SK-N-SH (cell line): ENCODE results near the gene CCDC178. TPM values are rescaled to one million over a fixed set of nuclear protein-coding genes. Genes with fewer than 3 reads are reported as not detected.

Experiments
- CTCF ChIA-PET: fragments of 300-600, 350-600 bp; formaldehyde crosslinking; extraction: SDS; loops from one replicate; lab custom pipeline; 2021; lab: Yijun Ruan, JAX
- POLR2A ChIA-PET: fragments of 350-600 bp; sonication (Branson Sonifier 250); formaldehyde crosslinking; extraction: SDS; loops from one replicate; lab custom pipeline; 2020; ENCODE audit warnings: antibody characterized with exemption, inconsistent platforms; lab: Yijun Ruan, JAX
- DNase-seq: peaks from one replicate; pipeline ENCODE4 v3.0.0; 2012
- H2AFZ ChIP-seq: fragments of 200-600 bp; sonication (generic); 2 replicates; pipeline ENCODE4 v1.8.1; 2016; ENCODE audit warnings: antibody characterized with exemption, mild to moderate bottlenecking, low read depth
- H3F3A ChIP-seq: fragments of 200-600 bp; sonication (generic); replicated peaks from 2 replicates; pipeline ENCODE3; 2016; ENCODE audit warnings: antibody characterized with exemption, mild to moderate bottlenecking; ENCODE audit not compliant: insufficient read depth
- H3K27ac ChIP-seq, 2 experiments: fragments of 200-500 bp in 1 of 2; fragments of 200-600 bp in 1 of 2; sonication (Bioruptor generic) in 1 of 2; sonication (generic), shearing (Covaris generic) in 1 of 2; 2 replicates each; pipeline versions ENCODE4 v1.5.1 to v1.6.1; 2014 to 2016; ENCODE audit warnings: low read depth in 2 of 2, inconsistent platforms in 1 of 2, low read length in 1 of 2, mild to moderate bottlenecking in 1 of 2, mixed read lengths in 1 of 2
- H3K27me3 ChIP-seq: fragments of 200-600 bp; sonication (generic), shearing (Covaris generic); 2 replicates; pipeline ENCODE4 v1.6.1; 2016; ENCODE audit warnings: mixed run types; ENCODE audit not compliant: insufficient read depth
- H3K36me3 ChIP-seq, 2 experiments: fragments of 200-500 bp in 1 of 2; fragments of 200-600 bp in 1 of 2; sonication (Bioruptor generic) in 1 of 2; sonication (generic) in 1 of 2; replicated peaks in 1 of 2; 2 replicates each; pipeline versions ENCODE3 to v1.5.1; 2014 to 2016; ENCODE audit warnings: low read length in 1 of 2, mild to moderate bottlenecking in 1 of 2; ENCODE audit not compliant: insufficient read depth in 2 of 2, control insufficient read depth in 1 of 2
- H3K4me1 ChIP-seq, 2 experiments: fragments of 200-500 bp in 1 of 2; fragments of 200-600 bp in 1 of 2; sonication (Bioruptor generic) in 1 of 2; sonication (generic), shearing (Covaris generic) in 1 of 2; 2 replicates each; pipeline versions ENCODE4 v1.5.1 to v1.6.1; 2014 to 2016; ENCODE audit warnings: low read depth in 1 of 2, low read length in 1 of 2, mixed run types in 1 of 2; ENCODE audit not compliant: insufficient read depth in 2 of 2, control insufficient read depth in 1 of 2
- H3K4me2 ChIP-seq: fragments of 200-600 bp; sonication (generic), shearing (Covaris generic); 2 replicates; pipeline ENCODE4 v1.6.1; 2017; ENCODE audit warnings: mixed run types
- H3K4me3 ChIP-seq, 2 experiments: fragments of 200-500 bp in 1 of 2; fragments of 200-600 bp in 1 of 2; sonication (Bioruptor generic) in 1 of 2; sonication (generic), shearing (Covaris generic) in 1 of 2; 2 replicates each; pipeline versions ENCODE4 v1.5.1 to v1.8.1; 2014 to 2016; ENCODE audit warnings: low read depth in 2 of 2, inconsistent platforms in 1 of 2, low read length in 1 of 2, mild to moderate bottlenecking in 1 of 2, mixed read lengths in 1 of 2, moderate library complexity in 1 of 2
- H3K79me2 ChIP-seq: fragments of 200-600 bp; sonication (generic); 2 replicates; pipeline ENCODE4 v1.8.1; 2017; ENCODE audit warnings: mild to moderate bottlenecking; ENCODE audit not compliant: insufficient read depth
- H3K9ac ChIP-seq: fragments of 200-600 bp; sonication (generic); 2 replicates; pipeline ENCODE4 v1.6.1; 2017; ENCODE audit warnings: mixed run types
- H3K9me2 ChIP-seq: fragments of 200-600 bp; sonication (generic); 2 replicates; pipeline ENCODE4 v1.6.1; 2017; ENCODE audit warnings: mixed run types
- H3K9me3 ChIP-seq: fragments of 200-600 bp; sonication (generic); 2 replicates; pipeline ENCODE4 v1.6.1; 2017; ENCODE audit warnings: mixed run types, mild to moderate bottlenecking, moderate library complexity
- H4K20me1 ChIP-seq: fragments of 200-600 bp; sonication (generic); 2 replicates; pipeline ENCODE4 v1.6.1; 2017; ENCODE audit warnings: mild to moderate bottlenecking, mixed run types; ENCODE audit not compliant: insufficient read depth
- CHD2 ChIP-seq: fragments of 150-350 bp; IDR thresholded peaks from 2 replicates; pipeline ENCODE4 v1.6.1; 2018; ENCODE audit warnings: low read length; ENCODE audit not compliant: partially characterized antibody
- EP300 ChIP-seq, 2 experiments: IDR thresholded peaks; 2 replicates each; pipeline versions ENCODE4 v1.4.0 to v1.6.1; 2012; ENCODE audit warnings: borderline replicate concordance in 1 of 2, low read depth in 1 of 2, low read length in 1 of 2
- FOSL2 ChIP-seq: IDR thresholded peaks from 2 replicates; pipeline ENCODE4 v1.4.0; 2012; ENCODE audit warnings: low read depth, mild to moderate bottlenecking, moderate library complexity, borderline replicate concordance
- FOXM1 ChIP-seq: IDR thresholded peaks from 2 replicates; pipeline ENCODE4 v1.4.0; 2012; ENCODE audit warnings: low read depth, mild to moderate bottlenecking
- GABPA ChIP-seq: IDR thresholded peaks from 2 replicates; pipeline ENCODE4 v1.4.0; 2012; ENCODE audit warnings: low read depth, mild to moderate bottlenecking
- GATA2 ChIP-seq: sonication (generic); formaldehyde crosslinking; IDR thresholded peaks from 2 replicates; pipeline ENCODE4 v1.5.0; 2020; ENCODE audit warnings: mild to moderate bottlenecking, missing genetic modification reagents
- JUND ChIP-seq: IDR thresholded peaks from 2 replicates; pipeline ENCODE4 v1.4.0; 2012
- MAX ChIP-seq: IDR thresholded peaks from 2 replicates; pipeline ENCODE4 v1.4.0; 2012; ENCODE audit warnings: low read depth
- MEF2A ChIP-seq: IDR thresholded peaks from 2 replicates; pipeline ENCODE4 v1.4.0; 2012; ENCODE audit warnings: low read depth, borderline replicate concordance
- MXI1 ChIP-seq: IDR thresholded peaks from 2 replicates; pipeline ENCODE4 v1.6.1; 2012; ENCODE audit warnings: mild to moderate bottlenecking, low read depth, low read length, improper control_type of control experiment
- NFIC ChIP-seq: IDR thresholded peaks from 2 replicates; pipeline ENCODE4 v1.4.0; 2012; ENCODE audit warnings: borderline replicate concordance
- POLR2AphosphoS5 ChIP-seq: IDR thresholded peaks from 2 replicates; pipeline ENCODE4 v1.6.1; 2012; ENCODE audit warnings: low read depth, low read length
- REST ChIP-seq: IDR thresholded peaks from 2 replicates; pipeline ENCODE4 v1.6.1; 2012; ENCODE audit warnings: mild to moderate bottlenecking, low read depth, low read length, moderate library complexity
- RFX5 ChIP-seq: IDR thresholded peaks from 2 replicates; pipeline ENCODE4 v1.6.1; 2012; ENCODE audit warnings: mild to moderate bottlenecking, improper control_type of control experiment, low read length
- RXRA ChIP-seq: IDR thresholded peaks from 2 replicates; pipeline ENCODE4 v1.4.0; 2012; ENCODE audit warnings: low read depth, mild to moderate bottlenecking, borderline replicate concordance
- SIN3A ChIP-seq: IDR thresholded peaks from 2 replicates; pipeline ENCODE4 v1.6.1; 2012; ENCODE audit warnings: low read depth, mild to moderate bottlenecking, low read length, moderate library complexity, borderline replicate concordance
- SMC3 ChIP-seq: IDR thresholded peaks from 2 replicates; pipeline ENCODE4 v1.6.1; 2012; ENCODE audit warnings: low read depth, low read length, improper control_type of control experiment
- TCF12 ChIP-seq: IDR thresholded peaks from 2 replicates; pipeline ENCODE4 v1.4.0; 2012
- TEAD4 ChIP-seq: IDR thresholded peaks from 2 replicates; pipeline ENCODE4 v1.4.0; 2012; ENCODE audit warnings: mild to moderate bottlenecking, borderline replicate concordance; ENCODE audit not compliant: insufficient read depth
- USF2 ChIP-seq: fragments of 150-350 bp; IDR thresholded peaks from 2 replicates; pipeline ENCODE4 v1.6.1; 2017; ENCODE audit warnings: antibody characterized with exemption, low read length, low read depth, borderline replicate concordance
- ZBTB33 ChIP-seq: IDR thresholded peaks from 2 replicates; pipeline ENCODE4 v1.4.0; 2012; ENCODE audit warnings: low read depth, borderline replicate concordance
- WGBS: methylation state at CpG from one replicate; pipeline ENCODE4 v1.1.6; 2017; ENCODE audit warnings: low lambda C conversion rate; 5-methylcytosine and 5-hydroxymethylcytosine counted together
- polyA plus RNA-seq, 3 experiments: library from polyadenylated mRNA; depleted of rRNA; stranded (reverse); fragments of >200 nt; gene quantifications; 2 replicates each; pipeline ENCODE4 v1.2.3, GENCODE V29; 2012

Gene CCDC178
- polyA plus RNA-seq, 1 of the 3 experiments (the other 2 are of a cell fraction), result not detected

- H3K27me3 ChIP-seq, result no peaks in the 10 kb centered on the region
- POLR2A ChIA-PET, result no interaction called here
Observed at GRCh38 chr18:33334781-33335180, 105.7 kb downstream of the CCDC178 start.

GRCh38 chr18:33330711-33331110 lies 109.8 kb downstream of the CCDC178 start:
- no peaks in the 10 kb centered on the region for H3K9me3 ChIP-seq
- no peak overlapping the region for H2AFZ ChIP-seq
- CTCF ChIA-PET, result interaction anchor here (1.2 kb wide), 1 partner anchor 29 kb away, joined by 3 read pairs; no protein-coding TSS in a partner anchor
- TF ChIP-seq GATA2 (CRISPR knock-in tag) (no peak), REST (no peak), FOSL2 (no peak), MEF2A (no peak), MAX (no peak), JUND (no peak), FOXM1 (no peak)

More at GRCh38 chr18:33334781-33335180, 105.7 kb downstream of the CCDC178 start:
- TF ChIP-seq POLR2AphosphoS5 (no peak), NFIC (no peak), JUND (no peak), TEAD4 (no peak), MAX (no peak), MXI1 (no peak), GATA2 (CRISPR knock-in tag) (no peak), CHD2 (no peak), TCF12 (no peak), FOSL2 (no peak), USF2 (no peak), MEF2A (no peak), ZBTB33 (no peak), EP300 (IDR thresholded peaks at IDR 0.05; ENCODE audit: borderline replicate concordance in 1 of 2, low read depth in 1 of 2, low read length in 1 of 2) (no peak), RXRA (no peak), SIN3A (no peak), SMC3 (no peak), GABPA (no peak), RFX5 (no peak)
- no peaks in the 10 kb centered on the region for H3K9me2 ChIP-seq
- 8% methylated on average over 3 of the region's 3 CpGs for WGBS
- no peak overlapping the region for H3K9ac ChIP-seq
- no peaks in the 10 kb centered on the region for H3K79me2 ChIP-seq
- no peak overlapping the region for H3K27ac ChIP-seq
- no peak overlapping the region for H3K4me2 ChIP-seq
- H3K4me1 ChIP-seq, result no peaks in the 10 kb centered on the region
- no peaks in the 10 kb centered on the region for H4K20me1 ChIP-seq
- no peak for DNase-seq
- no peak overlapping the region for H2AFZ ChIP-seq
- H3K9me3 ChIP-seq, result no peaks in the 10 kb centered on the region; the same call in 1 of the 2 replicates
- CTCF ChIA-PET, result no interaction called here
- no peaks in the 10 kb centered on the region for H3F3A ChIP-seq
- H3K4me3 ChIP-seq, result no peak overlapping the region
- no peaks in the 10 kb centered on the region for H3K36me3 ChIP-seq

More at GRCh38 chr18:33330711-33331110, 109.8 kb downstream of the CCDC178 start:
- POLR2A ChIA-PET, result no interaction called here
- H3K4me3 ChIP-seq, result no peak overlapping the region
- H4K20me1 ChIP-seq, result no peaks in the 10 kb centered on the region
- H3K27ac ChIP-seq, result no peak overlapping the region
- no peaks in the 10 kb centered on the region for H3F3A ChIP-seq
- H3K9me2 ChIP-seq, result no peaks in the 10 kb centered on the region
- no peaks in the 10 kb centered on the region for H3K4me1 ChIP-seq
- no peaks in the 10 kb centered on the region for H3K79me2 ChIP-seq
- no peaks in the 10 kb centered on the region for H3K36me3 ChIP-seq
- H3K27me3 ChIP-seq, result no peaks in the 10 kb centered on the region
- H3K9ac ChIP-seq, result no peak overlapping the region
- WGBS, result 0% methylated on average over 1 of the region's 1 CpG
- H3K4me2 ChIP-seq, result no peak overlapping the region
- DNase-seq, result no peak
